Spleen (tissue), 7 donors: ENCODE results near the gene MFF.

Experiments
- POLR2A ChIP-seq, 3 donors: fragments of 450-650 bp; IDR thresholded peaks; one replicate each; pipeline ENCODE4 v1.5.1; 2017; ENCODE audit warnings: antibody characterized with exemption in 3 of 3, mild to moderate bottlenecking in 1 of 3
- POLR2AphosphoS5 ChIP-seq, 3 donors: sonication (generic); formaldehyde crosslinking; IDR thresholded peaks; one replicate each; pipeline ENCODE4 v1.5.1; 2017; ENCODE audit warnings: antibody characterized with exemption in 3 of 3
- TF ChIP-seq, protein P1 (sequence below), 11 experiments: fragments of 200-600 bp in 7 of 11; fragments of 450-650 bp in 4 of 11; sonication (generic) in 4 of 11; IDR thresholded peaks in 8 of 11; conservative IDR thresholded peaks in 3 of 11; 1 replicate in 7 of 11; 2 replicates in 4 of 11; pipeline versions ENCODE4 v1.4.0 to v1.8.0; 2016 to 2021; ENCODE audit warnings: antibody characterized with exemption in 11 of 11, inconsistent platforms in 4 of 11, mild to moderate bottlenecking in 1 of 11
- donor health status: DM: no; HTN: no; CAD: no; lungs with moderate emphysema.
- donor health status: DM: no; HTN: no; CAD: no.
- donor health status: DM: no; HTN: no; CAD: no.

DNA sequence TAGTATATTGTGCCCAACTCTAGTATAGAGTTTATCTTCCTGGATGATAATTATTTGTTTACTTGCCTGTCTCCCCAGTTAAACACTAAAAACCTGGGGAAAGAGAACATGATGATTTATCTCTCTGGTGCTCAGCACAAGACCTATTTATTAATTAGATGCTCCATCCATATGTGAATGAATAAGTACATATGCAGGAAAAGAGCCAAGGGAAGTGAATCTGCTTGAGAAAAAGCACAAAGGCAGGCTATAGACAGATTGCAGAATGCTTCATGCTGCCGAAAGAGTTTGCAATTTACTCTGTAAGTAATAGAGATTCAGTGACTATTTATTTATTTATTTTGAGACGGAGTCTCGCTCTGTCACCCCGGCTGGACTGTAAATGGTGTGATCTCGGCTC, 37.3 kb upstream of the MFF start:
- no peak for TF ChIP-seq POLR2A (IDR thresholded peaks at IDR 0.05)
- TF ChIP-seq, protein P1, sequence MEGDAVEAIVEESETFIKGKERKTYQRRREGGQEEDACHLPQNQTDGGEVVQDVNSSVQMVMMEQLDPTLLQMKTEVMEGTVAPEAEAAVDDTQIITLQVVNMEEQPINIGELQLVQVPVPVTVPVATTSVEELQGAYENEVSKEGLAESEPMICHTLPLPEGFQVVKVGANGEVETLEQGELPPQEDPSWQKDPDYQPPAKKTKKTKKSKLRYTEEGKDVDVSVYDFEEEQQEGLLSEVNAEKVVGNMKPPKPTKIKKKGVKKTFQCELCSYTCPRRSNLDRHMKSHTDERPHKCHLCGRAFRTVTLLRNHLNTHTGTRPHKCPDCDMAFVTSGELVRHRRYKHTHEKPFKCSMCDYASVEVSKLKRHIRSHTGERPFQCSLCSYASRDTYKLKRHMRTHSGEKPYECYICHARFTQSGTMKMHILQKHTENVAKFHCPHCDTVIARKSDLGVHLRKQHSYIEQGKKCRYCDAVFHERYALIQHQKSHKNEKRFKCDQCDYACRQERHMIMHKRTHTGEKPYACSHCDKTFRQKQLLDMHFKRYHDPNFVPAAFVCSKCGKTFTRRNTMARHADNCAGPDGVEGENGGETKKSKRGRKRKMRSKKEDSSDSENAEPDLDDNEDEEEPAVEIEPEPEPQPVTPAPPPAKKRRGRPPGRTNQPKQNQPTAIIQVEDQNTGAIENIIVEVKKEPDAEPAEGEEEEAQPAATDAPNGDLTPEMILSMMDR (IDR thresholded peaks at IDR 0.05 in 8 of 11, conservative IDR thresholded peaks at IDR 0.05 in 3 of 11), result no peak
- no peak for TF ChIP-seq POLR2AphosphoS5 (IDR thresholded peaks at IDR 0.05)
